GM19463 (cell line): Measurements from ENCODE around the gene CLP1.

ENCODE experiments used
- ATAC-seq: cut with Tn5 transposase; IDR thresholded peaks from one replicate; pipeline ENCODE4 v1.9.1; 2021; ENCODE audit warnings: mild to moderate bottlenecking, moderate library complexity; ENCODE audit not compliant: unreplicated experiment

Gene CLP1

DNA sequence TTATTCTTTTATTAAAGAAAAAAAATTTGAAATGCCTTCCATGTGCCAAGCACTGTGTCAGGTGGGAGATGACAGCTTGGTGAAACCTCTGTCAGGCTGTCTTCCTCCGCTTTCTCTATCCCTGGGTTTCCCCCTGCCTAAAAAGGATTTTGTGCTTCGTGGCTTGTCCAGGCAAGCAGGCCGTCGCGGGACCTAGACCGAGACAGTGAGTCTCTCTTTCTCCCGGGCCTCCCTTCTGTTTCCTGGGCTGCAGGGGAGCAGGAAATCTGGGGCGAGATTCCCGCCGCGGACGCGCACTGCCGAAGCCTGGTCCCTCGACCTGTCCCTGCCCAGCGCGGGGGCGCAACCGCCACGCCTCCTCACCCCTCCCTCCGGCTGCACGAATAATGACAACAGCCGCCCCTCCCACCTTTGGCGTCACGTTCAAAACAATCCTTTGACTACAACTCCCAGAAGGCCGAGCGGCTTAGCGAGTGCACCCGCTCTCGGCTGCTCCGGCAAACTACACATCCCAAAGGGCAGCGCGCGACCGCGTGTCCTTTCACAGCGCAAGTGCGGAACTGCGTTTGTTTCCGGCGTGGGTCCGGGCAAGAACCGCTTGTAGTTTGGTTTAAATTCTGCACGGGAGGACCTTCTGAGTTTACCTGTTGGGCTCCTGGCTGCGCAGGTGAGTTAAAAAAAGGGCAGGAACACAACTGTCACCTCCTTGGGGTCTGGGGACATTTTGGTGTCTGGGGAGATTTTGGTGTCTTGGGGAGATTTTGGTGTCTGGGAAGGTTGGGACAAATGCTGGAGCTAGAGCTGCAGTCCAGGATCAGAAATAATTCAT, at the start of gene CLP1:
CLP1 (plus strand) TSS at position 569 of the 829 bp plus-strand sequence. CDS start 1,715 bp downstream, outside the sequence.
- ATAC-seq, result peak; percentile 99

DNA sequence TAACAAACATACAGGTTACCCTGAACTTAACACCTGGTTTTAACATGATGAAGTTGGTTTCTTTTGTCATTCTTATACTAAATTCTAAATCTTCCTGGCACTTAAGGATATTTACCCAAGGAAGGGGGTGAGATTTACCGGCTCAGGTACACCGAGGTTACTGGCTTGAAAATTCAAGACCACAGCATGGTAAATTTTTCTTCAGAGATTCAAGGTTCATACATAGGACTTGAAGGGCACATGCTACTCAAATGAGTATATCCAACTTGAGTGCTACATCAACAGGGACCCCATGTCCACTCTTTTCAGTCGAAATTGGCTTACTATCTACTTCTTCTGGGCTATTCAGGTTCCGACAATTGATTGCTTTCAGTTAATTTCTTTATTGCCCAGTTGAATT, 47.4 kb upstream of the CLP1 start:
- no peak for ATAC-seq

DNA sequence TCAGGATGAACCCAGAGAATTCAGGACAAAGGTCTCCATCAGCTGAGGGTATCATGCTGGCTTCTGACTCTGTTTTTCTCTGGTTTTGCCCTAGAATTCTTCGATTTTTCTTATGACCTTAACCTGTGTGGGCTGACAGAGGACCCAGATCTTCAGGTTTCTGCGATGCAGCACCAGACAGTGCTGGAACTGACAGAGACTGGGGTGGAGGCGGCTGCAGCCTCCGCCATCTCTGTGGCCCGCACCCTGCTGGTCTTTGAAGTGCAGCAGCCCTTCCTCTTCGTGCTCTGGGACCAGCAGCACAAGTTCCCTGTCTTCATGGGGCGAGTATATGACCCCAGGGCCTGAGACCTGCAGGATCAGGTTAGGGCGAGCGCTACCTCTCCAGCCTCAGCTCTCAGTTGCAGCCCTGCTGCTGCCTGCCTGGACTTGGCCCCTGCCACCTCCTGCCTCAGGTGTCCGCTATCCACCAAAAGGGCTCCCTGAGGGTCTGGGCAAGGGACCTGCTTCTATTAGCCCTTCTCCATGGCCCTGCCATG, 43.3 kb upstream of the CLP1 start:
- no peak for ATAC-seq

DNA sequence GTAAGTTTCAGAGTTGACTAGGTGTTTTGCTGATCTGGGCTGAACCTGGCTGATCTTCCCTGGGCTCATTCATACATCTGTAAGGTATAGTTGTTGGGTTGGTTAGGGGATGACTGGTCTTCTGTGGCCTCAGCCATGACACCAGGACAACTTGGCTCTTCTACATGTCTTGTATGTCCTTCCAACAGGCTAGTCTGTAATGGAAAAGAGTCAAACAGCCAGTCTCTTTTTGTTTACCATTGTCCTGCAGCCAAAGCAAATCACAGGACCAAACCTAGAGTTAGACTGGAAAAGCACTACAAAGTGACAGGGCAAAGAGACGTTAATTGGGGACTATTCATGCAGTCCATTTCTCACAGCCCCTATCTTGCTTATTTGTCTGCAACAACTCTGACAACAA, 42.3 kb upstream of the CLP1 start:
- no peak for ATAC-seq

DNA sequence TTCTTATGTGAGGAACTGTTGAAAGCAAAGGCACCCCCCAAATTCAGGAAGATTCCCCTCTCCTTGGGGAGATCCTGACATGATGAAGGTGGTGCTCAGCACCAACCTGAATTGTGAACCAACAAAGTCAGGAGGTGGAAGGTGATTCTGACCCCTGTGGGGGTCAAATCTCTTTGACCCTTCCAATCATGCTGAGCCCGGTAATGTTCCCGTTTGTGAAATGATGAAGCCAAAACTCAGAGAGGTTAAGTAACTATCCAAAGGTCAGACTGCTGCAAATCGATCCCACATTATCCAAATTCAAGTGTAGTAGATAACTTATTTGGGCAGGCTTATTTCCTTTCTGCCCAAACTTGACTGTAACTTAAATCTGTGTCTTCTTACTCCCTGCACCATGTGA, 41.0 kb upstream of the CLP1 start:
- no peak for ATAC-seq

DNA sequence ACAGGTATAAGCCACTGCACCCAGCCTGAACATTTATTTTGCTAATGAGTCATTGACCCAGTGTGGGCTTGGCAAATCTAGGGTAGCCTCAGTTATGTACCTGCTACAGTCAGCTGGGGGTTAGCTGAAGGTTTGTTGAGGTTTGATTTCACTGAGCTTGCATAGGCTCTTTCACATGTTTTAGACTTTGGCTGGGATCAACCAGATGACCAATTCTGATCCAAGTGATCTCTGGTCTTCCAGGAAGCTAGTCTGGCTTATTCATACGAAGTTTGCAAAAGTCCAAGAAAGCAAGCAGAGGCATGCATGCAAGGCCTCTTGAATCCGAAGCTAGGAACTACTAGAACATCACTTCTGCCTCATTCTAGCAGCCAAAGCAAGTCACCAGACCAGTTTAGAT, 39.1 kb upstream of the CLP1 start:
- ATAC-seq, result no peak

DNA sequence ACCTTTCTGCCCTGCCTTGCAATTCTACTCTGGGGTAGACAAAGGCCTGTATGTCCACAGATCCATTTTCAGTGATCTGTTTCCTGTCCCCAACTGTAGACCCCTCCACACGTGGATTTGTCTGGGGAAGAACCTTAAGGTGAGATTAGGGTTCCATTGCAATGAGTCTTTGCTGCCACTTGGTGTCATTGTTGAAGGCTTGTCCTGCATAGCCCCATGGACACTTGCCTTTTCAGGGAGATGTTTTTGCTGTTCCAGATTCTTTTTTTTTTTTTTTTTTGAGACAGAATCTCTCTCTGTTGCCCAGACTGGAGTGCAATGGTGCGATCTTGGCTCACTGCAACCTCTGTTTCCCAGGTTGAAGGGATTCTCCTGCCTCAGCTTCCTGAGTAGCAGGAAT, 38.2 kb upstream of the CLP1 start:
- ATAC-seq, result no peak

DNA sequence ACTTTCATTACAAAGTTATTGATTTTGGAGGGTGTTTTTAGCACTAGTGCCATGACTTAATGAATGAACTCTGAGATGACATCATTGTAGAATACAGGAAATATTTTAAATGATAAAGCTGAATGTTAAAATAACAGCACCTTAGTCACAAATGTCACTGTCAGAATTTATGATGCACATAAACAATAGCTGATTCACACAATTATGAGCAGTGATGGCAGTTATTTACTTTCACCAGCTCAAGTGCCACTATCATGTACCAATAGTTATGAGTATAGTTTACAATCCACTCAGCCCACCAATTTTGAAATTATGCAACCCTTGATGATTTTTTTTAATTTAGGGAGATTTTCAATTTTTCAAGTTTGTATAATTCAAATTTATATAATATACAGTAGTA, 37.1 kb upstream of the CLP1 start:
- no peak for ATAC-seq

DNA sequence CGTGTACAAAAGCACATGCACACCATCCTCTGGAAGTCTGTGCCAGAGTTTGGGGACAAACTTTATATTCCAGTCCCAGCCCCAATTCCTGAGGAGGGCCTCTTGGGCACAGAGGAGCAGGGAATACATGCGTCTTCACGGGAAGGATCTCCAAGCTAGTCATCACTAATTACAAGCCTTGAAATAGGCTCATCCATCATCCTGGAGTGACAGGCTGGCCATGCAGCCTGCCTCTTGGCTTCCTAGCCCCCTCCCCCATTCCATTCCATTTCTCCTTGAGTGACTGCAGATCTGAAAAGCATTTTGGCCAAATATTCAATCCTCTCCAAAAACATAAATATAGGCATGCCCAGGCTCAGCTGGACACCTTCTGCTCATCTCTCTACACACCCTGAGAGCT, 35.3 kb upstream of the CLP1 start:
- no peak for ATAC-seq

DNA sequence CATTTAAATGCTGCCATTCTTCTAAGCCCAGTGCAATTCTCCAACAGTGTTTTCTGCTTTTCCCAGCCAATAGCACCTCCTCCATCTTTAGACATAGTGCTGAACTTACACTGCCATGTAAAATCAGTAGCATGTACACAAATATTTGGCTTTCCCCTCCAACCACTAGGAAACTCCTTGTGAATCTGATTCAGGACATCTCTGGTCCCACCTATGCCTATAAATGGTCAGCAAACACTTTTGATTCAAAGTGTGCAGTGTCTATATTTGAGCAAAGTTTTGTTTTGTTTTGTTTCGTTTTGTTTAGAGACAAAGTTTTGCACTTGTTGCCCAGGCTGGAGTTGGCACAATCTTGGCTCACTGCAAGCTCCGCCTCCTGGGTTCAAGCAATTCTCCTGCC, 32.7 kb upstream of the CLP1 start:
- ATAC-seq, result no peak

DNA sequence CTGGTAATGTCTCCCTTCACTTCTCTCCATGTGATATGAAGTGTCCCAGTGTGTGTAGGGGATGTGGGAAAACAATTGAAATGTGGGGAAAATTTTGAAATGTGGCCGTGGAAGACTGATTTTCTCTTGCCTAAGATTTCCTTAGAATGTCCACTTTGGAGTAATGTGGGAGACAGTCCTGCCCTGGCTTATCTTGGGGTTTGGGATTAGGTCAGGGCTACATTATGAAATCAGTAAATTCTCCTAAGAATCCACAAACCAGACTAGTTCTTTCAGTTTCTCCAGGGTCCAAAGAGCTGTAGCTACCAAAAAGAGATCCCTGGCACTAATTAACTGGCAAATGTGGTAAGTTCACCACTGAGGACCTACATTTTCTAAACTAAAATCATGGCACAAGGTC, 30.7 kb upstream of the CLP1 start:
- ATAC-seq, result no peak

DNA sequence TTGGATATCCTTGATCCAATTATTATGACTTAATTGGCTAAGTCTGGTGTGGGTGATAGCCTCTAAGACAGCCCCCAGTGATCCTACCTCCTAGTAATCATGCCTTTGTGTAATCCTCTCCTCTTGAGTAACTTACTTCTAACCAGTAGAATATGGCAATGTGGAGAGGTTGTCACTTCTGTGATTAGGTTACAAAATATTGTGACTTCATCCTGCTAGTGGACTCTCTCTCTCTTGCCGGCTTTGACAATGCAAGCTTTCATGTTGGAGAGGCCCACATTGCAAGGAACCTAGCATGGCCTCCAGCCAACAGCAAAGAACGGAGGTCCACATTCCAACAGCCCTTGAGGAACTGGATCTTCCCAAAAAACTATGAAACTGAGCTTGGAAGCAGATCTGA, 27.4 kb upstream of the CLP1 start:
- no peak for ATAC-seq

DNA sequence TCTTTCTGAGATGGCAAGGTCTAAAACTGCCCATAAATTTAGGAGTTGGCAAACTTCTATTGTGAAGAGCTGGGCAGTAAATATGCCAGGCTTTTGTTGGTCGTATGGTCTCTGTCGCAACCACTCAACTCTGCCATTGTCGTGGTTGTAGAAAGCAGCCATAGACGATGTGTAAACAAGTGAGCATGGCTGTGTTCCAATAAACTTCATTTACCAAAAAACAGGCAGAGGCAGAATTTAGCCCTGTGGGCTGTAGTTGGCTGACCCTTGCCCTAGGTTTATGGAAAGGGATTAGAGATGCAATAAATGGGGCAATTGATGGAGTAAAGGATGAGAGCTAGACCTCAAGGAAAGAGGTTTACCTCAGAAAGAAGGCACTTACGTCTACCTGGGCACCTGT, 25.4 kb upstream of the CLP1 start:
- ATAC-seq, result no peak

DNA sequence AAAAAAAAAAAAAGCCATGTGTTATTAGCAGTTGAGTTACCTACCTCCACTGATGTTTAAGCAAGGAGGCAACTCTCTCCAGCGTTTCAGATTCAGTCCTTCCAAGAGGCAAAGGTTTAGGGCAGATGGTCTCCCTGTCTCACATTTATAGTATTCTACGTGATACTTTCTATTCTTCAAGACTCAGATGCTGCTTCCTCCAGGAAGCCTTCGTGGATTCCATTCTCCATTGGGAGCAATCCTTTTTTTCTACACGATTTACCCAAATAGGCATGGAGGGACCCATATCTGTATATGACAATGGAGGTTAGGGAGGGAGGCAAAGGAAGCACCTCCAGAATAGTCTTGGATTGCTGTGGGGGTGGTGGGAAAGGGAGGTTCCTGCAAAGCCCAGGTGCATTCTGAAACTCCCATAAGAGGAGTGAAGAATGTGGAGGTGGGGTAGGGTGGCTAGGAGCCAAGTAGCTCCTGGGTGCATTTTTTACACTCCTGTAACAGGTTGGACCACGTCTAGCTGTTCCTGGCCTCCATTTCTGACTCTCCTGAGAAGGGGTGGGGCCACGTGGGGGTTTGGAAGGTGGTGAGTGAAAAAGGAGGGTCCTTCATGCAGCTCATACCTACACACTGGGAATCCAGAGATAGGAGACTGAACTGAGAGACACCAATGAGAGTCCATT, 24.0 kb upstream of the CLP1 start:
- ATAC-seq, result no peak

DNA sequence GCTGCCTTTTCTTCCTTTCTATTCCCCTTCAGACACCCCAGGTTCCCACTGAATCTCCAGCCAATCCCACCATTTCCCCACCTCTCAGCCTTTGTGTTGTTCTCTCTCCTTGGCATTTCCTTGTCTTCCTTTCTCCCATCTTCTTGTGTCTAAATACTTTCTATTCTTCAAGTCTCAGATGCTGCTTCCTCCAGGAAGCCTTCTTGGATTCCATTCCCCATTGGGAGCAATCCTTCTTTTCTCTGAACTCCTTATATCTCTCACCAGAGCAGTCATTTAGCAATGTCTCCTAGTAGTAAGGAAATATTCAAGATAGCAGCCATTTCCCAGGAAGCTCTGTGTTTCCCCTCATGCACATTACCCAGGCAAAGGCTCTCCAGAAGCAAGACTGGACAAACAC, 23.3 kb upstream of the CLP1 start:
- no peak for ATAC-seq

DNA sequence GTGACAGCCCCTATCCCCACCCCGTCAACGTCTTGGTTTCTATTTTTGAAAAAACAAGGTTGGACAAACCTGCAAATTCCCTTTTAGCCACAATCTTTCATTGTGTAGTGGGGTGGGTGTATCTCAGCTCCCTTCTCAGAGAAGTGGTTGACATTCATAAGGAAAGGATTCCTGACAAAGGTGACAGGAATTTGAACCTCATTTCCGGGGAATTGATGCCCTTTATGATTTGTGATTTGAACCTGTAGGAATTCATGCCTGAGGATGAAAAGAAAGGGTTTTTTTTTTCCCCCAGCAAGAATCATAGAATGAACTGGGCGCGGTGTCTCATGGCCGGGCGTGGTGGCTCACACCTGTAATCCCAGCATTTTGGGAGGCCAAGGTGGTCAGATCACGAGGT, 22.3 kb upstream of the CLP1 start:
- no peak for ATAC-seq

DNA sequence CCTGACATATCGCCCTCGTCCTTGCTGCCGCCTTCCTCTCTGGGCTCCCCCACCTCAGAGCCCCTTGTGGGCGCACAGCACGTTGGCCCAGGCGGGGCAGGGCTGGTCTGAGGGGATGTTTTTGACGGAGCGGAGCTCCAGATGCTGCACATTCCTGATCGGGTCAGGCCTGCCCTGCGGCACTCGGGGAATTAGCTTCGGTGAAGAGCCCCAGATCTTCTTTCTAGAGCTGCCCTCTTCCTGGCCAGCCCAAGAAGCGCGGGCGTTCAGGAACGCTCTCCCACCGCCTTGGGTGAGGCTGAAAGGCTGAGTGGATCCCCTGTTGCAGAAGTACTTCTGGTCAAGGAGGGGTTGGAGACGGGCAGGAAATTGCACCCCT, 19.9 kb upstream of the CLP1 start:
- no peak for ATAC-seq

DNA sequence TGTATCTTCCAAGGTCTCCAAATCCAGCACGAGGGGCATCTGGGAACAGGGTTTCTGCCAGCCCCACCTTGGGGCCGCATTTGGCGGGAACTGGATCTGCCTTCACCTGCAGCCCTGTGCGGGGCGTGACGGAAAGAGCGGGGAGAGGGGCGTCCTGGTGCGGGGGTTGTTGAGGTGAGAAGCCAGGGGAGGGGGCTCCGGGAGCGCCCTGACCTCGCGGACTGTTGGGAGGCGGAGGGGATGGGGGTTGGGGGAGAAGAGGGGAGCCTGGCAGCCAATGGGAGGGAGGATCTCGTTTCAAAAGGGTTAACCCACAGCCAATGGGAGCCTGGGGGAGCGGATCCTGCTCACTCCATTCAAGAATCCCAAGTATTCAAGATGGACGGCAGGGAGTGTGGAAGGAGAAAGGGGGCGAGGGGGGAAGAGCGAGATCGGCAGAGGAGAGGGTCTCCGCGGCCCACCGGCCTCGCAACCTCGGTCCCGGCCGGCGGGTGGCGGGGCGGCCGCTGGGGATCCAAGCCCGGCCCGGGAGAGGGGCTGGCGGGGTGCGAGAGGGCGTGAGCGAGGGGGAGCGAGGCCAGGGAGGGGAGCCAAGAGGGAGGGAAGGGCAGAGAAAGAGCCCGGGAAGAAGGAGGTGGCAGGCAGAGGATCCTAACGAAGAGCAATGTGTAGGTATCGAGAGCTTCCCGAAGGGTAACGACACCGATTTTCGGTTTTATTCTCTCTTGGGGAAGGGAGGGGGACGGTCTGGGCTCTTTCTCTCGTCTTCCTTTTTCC, 19.4 kb upstream of the CLP1 start:
- ATAC-seq, result peak; percentile 50

DNA sequence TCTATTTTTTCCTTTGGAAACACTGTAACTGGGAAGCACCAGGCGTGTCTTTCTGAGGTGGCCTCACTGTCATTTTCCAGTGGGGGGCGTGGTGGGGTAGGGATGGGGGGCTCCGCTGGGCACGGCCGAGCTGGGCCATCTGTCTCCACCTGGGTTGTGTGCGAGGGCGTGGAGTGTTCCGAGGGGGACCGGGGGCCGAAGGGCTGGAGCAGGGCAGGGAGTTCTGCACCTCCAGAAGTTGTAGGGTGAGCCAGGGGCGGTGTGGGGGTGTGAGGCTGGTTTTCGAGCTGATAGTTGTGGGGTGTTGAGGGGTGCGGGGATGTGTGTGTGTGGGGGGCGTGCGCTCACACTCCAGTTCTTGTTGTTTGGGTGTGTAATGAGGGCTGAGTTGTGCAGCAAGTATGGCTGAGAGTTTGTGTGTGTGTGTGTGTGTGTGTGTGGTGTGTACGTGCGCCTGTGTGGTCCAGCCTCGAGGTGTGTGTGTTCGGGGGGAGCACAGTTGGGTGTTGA, 18.7 kb upstream of the CLP1 start:
- ATAC-seq, result peak; percentile 15

DNA sequence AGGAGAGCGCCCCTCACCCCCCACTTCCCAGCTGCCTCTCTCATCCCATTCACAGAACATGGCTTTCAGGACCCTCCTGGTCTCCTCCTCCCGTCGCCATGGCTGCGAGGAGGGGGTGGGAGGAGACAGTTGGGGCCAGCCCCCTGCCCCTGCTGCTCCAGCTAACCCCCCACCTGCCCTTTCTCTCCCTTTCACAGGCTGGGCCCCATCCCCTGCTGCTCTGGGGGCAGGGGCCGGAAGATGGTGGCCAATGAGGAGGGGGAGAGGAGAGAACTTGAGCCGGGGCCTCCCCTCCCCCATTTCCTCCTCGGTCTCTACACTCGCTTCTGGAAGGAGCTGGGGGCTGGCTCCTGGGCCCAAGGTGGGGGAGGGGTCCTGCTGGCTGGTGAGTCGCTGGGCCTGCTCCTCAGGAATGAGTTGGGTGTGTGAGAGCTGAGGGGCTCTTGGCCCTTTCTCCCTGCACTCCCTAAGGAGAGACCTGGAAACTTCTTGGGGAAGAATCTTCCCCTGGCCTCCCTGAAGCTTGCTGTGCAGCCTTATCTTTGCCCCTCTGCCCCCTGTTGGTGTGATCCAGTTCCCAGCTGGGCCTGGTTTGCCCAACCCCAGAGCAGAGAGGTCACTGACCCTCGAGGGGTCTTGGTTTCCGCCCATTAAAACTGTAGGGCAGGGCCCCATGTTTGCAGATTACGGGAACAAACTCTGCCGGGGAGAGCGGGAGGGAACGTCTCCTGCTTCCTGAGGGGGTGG, 18.1 kb upstream of the CLP1 start:
- no peak for ATAC-seq
